ENCODE results near the gene TCF12. TPM values are rescaled to one million over a fixed set of nuclear protein-coding genes. Genes with fewer than 3 reads are reported as not detected.

TCF12 gene
- total RNA-seq, 1 donor from 2014 or later = 84.6 TPM

GRCh38 chr15:57118013-57118799 is 199.8 kb downstream of the TCF12 start:
- TF ChIP-seq CTCF (IDR thresholded peaks at IDR 0.05; ENCODE audit: insufficient read depth, low read length, poor library complexity, severe bottlenecking) = no peak
- H3K36me3 ChIP-seq (ENCODE audit: control insufficient read depth, insufficient read depth, low read length) = no peaks in the 10 kb centered on the region
- H3K4me3 ChIP-seq (ENCODE audit: low read depth, low read length) = no peak overlapping the region
- peak; percentile 23 for DNase-seq (ENCODE audit: low read depth)
- no peaks in the 10 kb centered on the region for H3K27me3 ChIP-seq (ENCODE audit: control insufficient read depth, insufficient read depth, low read length)

GRCh38 chr15:57122080-57122840 is 203.8 kb downstream of the TCF12 start:
- H3K36me3 ChIP-seq (ENCODE audit: control insufficient read depth, insufficient read depth, low read length) = no peaks in the 10 kb centered on the region
- no peak for TF ChIP-seq CTCF (IDR thresholded peaks at IDR 0.05; ENCODE audit: insufficient read depth, low read length, poor library complexity, severe bottlenecking)
- DNase-seq (ENCODE audit: low read depth) = no peak
- H3K27me3 ChIP-seq (ENCODE audit: control insufficient read depth, insufficient read depth, low read length) = no peaks in the 10 kb centered on the region
- no peak overlapping the region for H3K4me3 ChIP-seq (ENCODE audit: low read depth, low read length)

DNA sequence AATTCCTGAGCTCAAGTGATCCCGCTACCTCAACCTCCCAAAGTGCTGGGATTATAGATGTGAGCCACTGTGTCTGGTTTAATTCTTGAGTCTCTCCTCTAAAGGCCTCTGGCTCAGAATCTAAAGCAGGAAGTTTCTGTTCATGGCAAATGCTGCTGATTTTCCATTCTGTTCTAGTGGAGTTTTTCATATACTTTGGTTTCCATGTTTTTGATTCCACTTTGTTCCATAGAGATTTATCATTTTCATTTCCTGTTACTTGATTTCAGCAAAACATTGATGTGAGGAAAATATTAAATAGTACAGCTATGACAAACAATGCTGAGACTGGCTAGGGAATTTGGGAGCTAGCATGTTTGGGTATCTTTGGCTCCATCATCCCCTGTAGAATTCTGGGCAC is 205.6 kb downstream of the TCF12 start:
- H3K4me3 ChIP-seq (ENCODE audit: low read depth, low read length) = no peak overlapping the region
- no peaks in the 10 kb centered on the region for H3K27me3 ChIP-seq (ENCODE audit: control insufficient read depth, insufficient read depth, low read length)
- DNase-seq (ENCODE audit: low read depth) = no peak
- H3K36me3 ChIP-seq (ENCODE audit: control insufficient read depth, insufficient read depth, low read length) = no peaks in the 10 kb centered on the region
- no peak for TF ChIP-seq CTCF (IDR thresholded peaks at IDR 0.05; ENCODE audit: insufficient read depth, low read length, poor library complexity, severe bottlenecking)

DNA sequence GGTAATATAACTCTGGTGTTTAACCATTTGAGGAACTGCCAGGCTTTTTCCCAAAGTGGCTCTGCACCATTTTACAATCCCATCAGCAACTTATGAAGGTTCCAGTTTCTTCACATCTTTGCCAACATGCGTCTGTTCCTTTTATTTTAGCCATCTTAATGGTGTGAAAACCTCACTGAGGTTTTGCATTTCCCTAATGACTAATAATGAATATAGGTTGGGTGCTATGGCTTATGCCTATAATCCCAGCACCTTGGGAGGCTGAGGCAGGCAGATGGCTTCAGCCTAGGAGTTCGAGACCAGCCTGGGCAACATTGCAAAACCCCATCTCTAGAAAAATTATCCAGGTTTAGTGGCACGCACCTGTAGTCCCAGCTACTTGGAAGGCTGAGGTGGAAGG is 210.6 kb downstream of the TCF12 start:
- DNase-seq (ENCODE audit: low read depth) = no peak
- Histone ChIP-seq H3K27me3 (ENCODE audit: control insufficient read depth, insufficient read depth, low read length) (no peaks in the 10 kb centered on the region), H3K4me3 (ENCODE audit: low read depth, low read length) (no peak overlapping the region), H3K36me3 (ENCODE audit: control insufficient read depth, insufficient read depth, low read length) (no peaks in the 10 kb centered on the region)
- TF ChIP-seq CTCF (IDR thresholded peaks at IDR 0.05; ENCODE audit: insufficient read depth, low read length, poor library complexity, severe bottlenecking) = no peak

DNA sequence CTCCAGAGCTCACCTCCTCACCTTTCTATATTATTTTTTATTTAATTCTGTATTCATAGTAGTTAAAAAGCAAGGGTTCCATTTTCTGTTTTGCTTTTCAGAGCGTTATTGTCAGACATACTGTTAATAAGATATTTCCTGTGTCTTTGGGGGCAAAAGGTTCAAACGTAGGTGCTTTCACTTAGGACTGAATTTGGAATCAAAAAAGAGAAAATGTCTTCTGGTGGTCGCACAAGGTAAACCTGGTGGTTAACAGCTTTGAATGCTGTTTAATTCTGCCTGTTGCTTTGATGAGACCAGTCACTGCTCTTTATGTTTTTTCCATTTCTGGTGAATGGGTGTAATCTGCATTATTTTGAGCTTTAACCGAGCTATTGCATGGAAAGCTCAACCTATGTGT is 212.5 kb downstream of the TCF12 start:
- Histone ChIP-seq H3K36me3 (ENCODE audit: control insufficient read depth, insufficient read depth, low read length) (no peaks in the 10 kb centered on the region), H3K4me3 (ENCODE audit: low read depth, low read length) (no peak overlapping the region), H3K27me3 (ENCODE audit: control insufficient read depth, insufficient read depth, low read length) (no peaks in the 10 kb centered on the region)
- no peak for TF ChIP-seq CTCF (IDR thresholded peaks at IDR 0.05; ENCODE audit: insufficient read depth, low read length, poor library complexity, severe bottlenecking)
- no peak for DNase-seq (ENCODE audit: low read depth)

Measured in kidney epithelial cell (primary cell).